ENCODE results near the gene TNNI2. TPM values are rescaled to one million over a fixed set of nuclear protein-coding genes. Genes with fewer than 3 reads are reported as not detected.

TNNI2 gene
- total and polyA plus RNA-seq, 2 donors = 4.5 to 13.4 TPM

Other genes starting within 250 kb of the TNNI2 start
- gene KRTAP5-2, start 240.7 kb upstream of the TNNI2 start, total RNA-seq = not detected
- gene KRTAP5-2, start 240.7 kb upstream of the TNNI2 start, polyA plus RNA-seq = 0.11 TPM
- not detected for gene KRTAP5-3, start 230.5 kb upstream of the TNNI2 start, total RNA-seq
- 0.02 TPM for gene KRTAP5-3, start 230.5 kb upstream of the TNNI2 start, polyA plus RNA-seq
- gene KRTAP5-4, start 216.8 kb upstream of the TNNI2 start, total RNA-seq = not detected
- not detected for gene KRTAP5-4, start 216.8 kb upstream of the TNNI2 start, polyA plus RNA-seq
- not detected for gene KRTAP5-5, start 209.2 kb upstream of the TNNI2 start, total RNA-seq
- not detected for gene KRTAP5-5, start 209.2 kb upstream of the TNNI2 start, polyA plus RNA-seq
- not detected for gene KRTAP5-6, start 141.8 kb upstream of the TNNI2 start, total RNA-seq
- gene KRTAP5-6, start 141.8 kb upstream of the TNNI2 start, polyA plus RNA-seq = not detected
- gene IFITM10, start 88.4 kb upstream of the TNNI2 start, total RNA-seq = 0.14 TPM
- 0.80 TPM for gene IFITM10, start 88.4 kb upstream of the TNNI2 start, polyA plus RNA-seq
- 97.4 TPM for gene CTSD, start 75.1 kb upstream of the TNNI2 start, total RNA-seq
- gene CTSD, start 75.1 kb upstream of the TNNI2 start, polyA plus RNA-seq = 487 TPM
- 0.71 TPM for gene SYT8, start 4.0 kb upstream of the TNNI2 start, total RNA-seq
- 9.8 TPM for gene SYT8, start 4.0 kb upstream of the TNNI2 start, polyA plus RNA-seq
- 179 TPM for gene LSP1, start 14.1 kb downstream of the TNNI2 start, total RNA-seq
- gene LSP1, start 14.1 kb downstream of the TNNI2 start, polyA plus RNA-seq = 138 TPM
- gene PRR33, start 52.9 kb downstream of the TNNI2 start, total RNA-seq = not detected
- 0.18 TPM for gene PRR33, start 52.9 kb downstream of the TNNI2 start, polyA plus RNA-seq
- 15.8 TPM for gene TNNT3, start 80.7 kb downstream of the TNNI2 start, total RNA-seq
- 44.9 TPM for gene TNNT3, start 80.7 kb downstream of the TNNI2 start, polyA plus RNA-seq
- 62.8 TPM for gene MRPL23, start 108.4 kb downstream of the TNNI2 start, total RNA-seq
- gene MRPL23, start 108.4 kb downstream of the TNNI2 start, polyA plus RNA-seq = 75.9 TPM
- gene H19, start 158.9 kb downstream of the TNNI2 start, total RNA-seq = 413 TPM
- gene H19, start 158.9 kb downstream of the TNNI2 start, polyA plus RNA-seq = 102 TPM